Osteocyte (in vitro differentiated cells): ENCODE measurements around the gene GABRR2. TPM values are rescaled to one million over a fixed set of nuclear protein-coding genes. Genes with fewer than 3 reads are reported as not detected.

Experiments used
- DNase-seq: peaks from one replicate; pipeline ENCODE4 v3.0.0; 2021; ENCODE audit warnings: mixed read lengths; ENCODE audit not compliant: unreplicated experiment; ENCODE audit errors: extremely low spot score
- H3K27ac Mint-ChIP-seq: one replicate; pipeline ENCODE4 v1.8.0; 2021; ENCODE audit warnings: mild to moderate bottlenecking, mixed read lengths; ENCODE audit not compliant: unreplicated experiment
- H3K27me3 Mint-ChIP-seq: one replicate; pipeline ENCODE4 v1.8.0; 2021; ENCODE audit warnings: mixed read lengths; ENCODE audit not compliant: unreplicated experiment
- H3K36me3 Mint-ChIP-seq: one replicate; pipeline ENCODE4 v1.8.0; 2021; ENCODE audit warnings: mixed read lengths; ENCODE audit not compliant: unreplicated experiment
- H3K4me1 Mint-ChIP-seq: one replicate; pipeline ENCODE4 v1.8.0; 2021; ENCODE audit warnings: mixed read lengths; ENCODE audit not compliant: unreplicated experiment
- H3K4me3 Mint-ChIP-seq: one replicate; pipeline ENCODE4 v1.8.0; 2021; ENCODE audit warnings: mild to moderate bottlenecking, moderate library complexity, mixed read lengths; ENCODE audit not compliant: unreplicated experiment
- H3K9me3 Mint-ChIP-seq: one replicate; pipeline ENCODE4 v1.8.0; 2021; ENCODE audit warnings: mixed read lengths; ENCODE audit not compliant: unreplicated experiment
- total RNA-seq: library from RNA; stranded (reverse); gene quantifications from 2 replicates; pipeline ENCODE4 v1.2.1, GENCODE V29; 2021
- TF ChIP-seq, protein P1 (sequence below): fragments of 200-600 bp; sonication (generic); IDR thresholded peaks from 2 replicates; pipeline ENCODE4 v1.5.0; 2021; ENCODE audit warnings: antibody characterized with exemption, mild to moderate bottlenecking, moderate library complexity

GABRR2 gene
- total RNA-seq, 1 donor from 2014 or later, result 0.97 TPM

DNA sequence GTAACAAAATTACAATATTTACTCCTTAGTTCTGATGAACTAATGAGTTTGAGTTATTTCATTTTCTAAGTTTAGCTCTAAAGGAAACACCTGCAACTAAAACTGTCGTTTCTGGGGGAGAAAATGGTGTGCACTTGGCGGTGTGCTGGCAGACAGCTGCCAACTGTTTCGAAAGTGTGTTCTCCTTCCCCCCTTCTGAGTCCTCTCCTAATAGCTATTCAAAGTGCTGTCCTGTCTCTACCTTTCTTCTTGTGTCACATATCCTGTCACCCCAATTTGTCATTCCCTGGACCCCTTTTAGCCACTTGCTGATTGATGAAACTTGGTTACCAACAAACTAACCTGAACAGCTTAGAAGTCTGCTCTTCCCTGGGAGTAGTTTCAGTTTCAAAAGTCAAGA lies 42.3 kb upstream of the GABRR2 start:
- Mint-ChIP-seq H3K36me3 (no peaks in the 10 kb centered on the region), H3K4me1 (peaks cover 10% of the 10 kb centered on the region), H3K9me3 (no peaks in the 10 kb centered on the region), H3K27ac (no peak overlapping the region), H3K27me3 (peaks cover 5% of the 10 kb centered on the region), H3K4me3 (peak overlapping the region; percentile 50)
- TF ChIP-seq, protein P1, sequence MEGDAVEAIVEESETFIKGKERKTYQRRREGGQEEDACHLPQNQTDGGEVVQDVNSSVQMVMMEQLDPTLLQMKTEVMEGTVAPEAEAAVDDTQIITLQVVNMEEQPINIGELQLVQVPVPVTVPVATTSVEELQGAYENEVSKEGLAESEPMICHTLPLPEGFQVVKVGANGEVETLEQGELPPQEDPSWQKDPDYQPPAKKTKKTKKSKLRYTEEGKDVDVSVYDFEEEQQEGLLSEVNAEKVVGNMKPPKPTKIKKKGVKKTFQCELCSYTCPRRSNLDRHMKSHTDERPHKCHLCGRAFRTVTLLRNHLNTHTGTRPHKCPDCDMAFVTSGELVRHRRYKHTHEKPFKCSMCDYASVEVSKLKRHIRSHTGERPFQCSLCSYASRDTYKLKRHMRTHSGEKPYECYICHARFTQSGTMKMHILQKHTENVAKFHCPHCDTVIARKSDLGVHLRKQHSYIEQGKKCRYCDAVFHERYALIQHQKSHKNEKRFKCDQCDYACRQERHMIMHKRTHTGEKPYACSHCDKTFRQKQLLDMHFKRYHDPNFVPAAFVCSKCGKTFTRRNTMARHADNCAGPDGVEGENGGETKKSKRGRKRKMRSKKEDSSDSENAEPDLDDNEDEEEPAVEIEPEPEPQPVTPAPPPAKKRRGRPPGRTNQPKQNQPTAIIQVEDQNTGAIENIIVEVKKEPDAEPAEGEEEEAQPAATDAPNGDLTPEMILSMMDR, result no peak
- no peak for DNase-seq

DNA sequence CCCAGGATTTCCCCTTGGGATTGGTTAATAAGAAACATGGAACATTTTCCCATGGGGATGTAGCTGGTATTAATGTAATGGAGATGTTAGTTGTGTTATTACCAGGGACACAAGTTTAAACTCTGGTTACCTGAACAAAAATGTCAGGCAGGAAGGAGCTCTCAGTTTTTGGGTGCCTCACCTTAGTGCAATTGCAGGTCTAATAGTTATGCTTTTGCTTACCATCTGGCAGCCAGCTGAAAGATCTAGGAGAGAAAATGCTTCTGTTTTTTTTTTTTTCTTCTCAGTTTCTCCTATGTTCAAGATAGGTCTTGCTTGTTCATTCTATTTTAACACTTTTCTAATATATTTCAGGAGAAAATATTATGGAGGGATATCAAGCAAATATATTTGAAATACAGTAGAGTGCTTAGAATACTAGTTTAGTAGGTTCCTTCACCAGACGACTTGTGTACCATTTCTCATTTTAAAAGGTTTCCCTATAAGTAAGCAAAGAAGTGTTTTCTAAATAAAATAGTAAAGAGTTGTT lies 41.6 kb upstream of the GABRR2 start:
- H3K36me3 Mint-ChIP-seq, result no peaks in the 10 kb centered on the region
- H3K4me3 Mint-ChIP-seq, result no peak overlapping the region
- TF ChIP-seq, protein P1, result no peak
- H3K4me1 Mint-ChIP-seq, result peaks cover 12% of the 10 kb centered on the region
- no peak overlapping the region for H3K27ac Mint-ChIP-seq
- DNase-seq, result no peak
- H3K27me3 Mint-ChIP-seq, result peaks cover 5% of the 10 kb centered on the region
- no peaks in the 10 kb centered on the region for H3K9me3 Mint-ChIP-seq

DNA sequence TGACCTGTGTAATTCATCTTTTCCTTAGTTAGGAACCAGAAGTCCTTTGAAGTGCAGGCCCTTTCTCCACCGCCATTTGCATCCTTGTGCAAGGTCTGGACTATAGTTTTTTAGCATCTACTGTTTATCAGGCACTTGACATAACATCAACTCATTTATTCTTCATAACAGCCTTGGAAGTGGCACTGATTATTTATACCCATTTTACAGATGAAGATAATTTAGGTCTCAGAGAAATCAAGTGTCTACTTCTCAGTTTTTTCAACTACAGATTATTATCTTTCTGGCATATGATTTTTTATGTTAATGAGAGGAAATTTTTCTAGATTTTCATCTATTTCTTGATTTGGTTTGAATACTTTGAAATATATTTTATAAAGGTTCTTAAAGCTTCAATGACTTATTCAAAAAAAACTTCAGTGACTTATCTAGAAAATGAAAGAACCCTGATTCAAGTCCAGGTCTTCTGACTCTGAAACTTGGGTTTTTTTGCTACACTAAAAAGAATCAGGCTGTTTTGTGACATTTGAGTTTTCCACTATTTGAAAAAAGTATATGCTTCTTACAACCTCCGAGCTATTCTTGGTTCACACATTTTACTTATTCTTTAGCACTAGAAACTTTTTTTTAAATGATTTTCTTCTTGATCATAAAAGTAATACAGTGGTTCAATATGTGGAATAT lies 40.6 kb upstream of the GABRR2 start:
- Mint-ChIP-seq H3K9me3 (no peaks in the 10 kb centered on the region), H3K27me3 (peaks cover 5% of the 10 kb centered on the region), H3K36me3 (no peaks in the 10 kb centered on the region), H3K4me3 (no peak overlapping the region), H3K4me1 (peaks cover 23% of the 10 kb centered on the region), H3K27ac (no peak overlapping the region)
- no peak for DNase-seq
- TF ChIP-seq, protein P1, result no peak

DNA sequence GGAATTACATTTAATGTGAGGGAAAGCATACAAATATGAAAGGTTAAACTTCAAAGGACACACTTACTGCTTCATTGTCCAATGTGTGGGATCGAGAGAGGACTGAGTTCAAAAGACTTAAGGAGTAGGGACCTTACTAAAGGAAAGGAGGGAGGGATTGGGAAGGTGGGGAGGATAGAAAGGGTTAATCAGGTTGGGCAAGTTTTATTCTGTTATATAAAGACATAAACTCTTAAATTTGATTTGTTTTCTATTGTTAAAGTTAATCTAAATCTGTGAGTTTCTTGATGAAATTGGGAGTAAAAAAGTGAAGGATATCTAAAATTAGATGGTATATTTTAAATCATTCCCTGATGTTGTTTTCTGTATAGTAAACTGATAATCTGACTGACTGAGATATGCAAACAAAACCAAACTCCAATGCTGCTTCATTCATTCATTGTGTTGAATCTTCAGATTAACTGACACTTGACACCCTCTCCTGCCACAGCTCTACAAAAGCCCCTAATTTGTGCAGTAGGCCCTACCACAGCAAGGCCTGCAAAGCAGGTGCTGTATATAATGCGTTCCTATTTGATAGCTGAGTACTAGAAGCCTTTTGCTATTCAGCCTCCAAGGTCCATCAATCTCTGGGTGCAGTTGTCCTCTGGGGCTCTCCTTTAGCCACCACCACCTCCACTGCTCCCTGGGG lies 38.7 kb upstream of the GABRR2 start:
- Mint-ChIP-seq H3K4me3 (peak overlapping the region; percentile 63), H3K27ac (peak overlapping the region; percentile 84), H3K9me3 (no peaks in the 10 kb centered on the region), H3K36me3 (peaks cover 2% of the 10 kb centered on the region), H3K4me1 (peaks cover 37% of the 10 kb centered on the region), H3K27me3 (peaks cover 5% of the 10 kb centered on the region)
- TF ChIP-seq, protein P1, result no peak
- no peak for DNase-seq

DNA sequence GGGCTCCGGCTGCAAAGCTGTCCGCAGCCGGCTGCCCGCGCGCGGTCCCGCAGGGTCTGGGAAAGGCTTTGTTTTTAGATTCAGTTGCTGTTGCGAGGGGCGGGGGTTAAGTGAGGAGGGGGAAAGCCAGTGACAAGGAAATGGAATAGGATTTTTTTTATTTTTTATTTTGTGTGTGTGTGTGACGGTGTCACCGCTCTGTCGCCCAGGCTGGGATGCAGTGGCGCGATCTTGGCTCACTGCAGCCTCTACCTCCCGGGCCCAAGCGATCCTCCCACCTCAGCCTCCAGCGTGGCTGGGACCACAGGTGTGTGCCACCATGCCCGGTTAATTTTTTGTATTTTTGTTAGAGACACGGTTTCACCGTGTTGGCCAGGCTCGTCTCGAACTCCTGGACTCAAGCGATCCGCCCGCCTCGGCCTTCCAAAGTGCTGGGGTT lies 38.0 kb upstream of the GABRR2 start:
- Mint-ChIP-seq H3K27me3 (peaks cover 5% of the 10 kb centered on the region), H3K4me1 (peaks cover 43% of the 10 kb centered on the region), H3K9me3 (no peaks in the 10 kb centered on the region), H3K4me3 (peak overlapping the region; percentile 63), H3K27ac (peak overlapping the region; percentile 84), H3K36me3 (peaks cover 2% of the 10 kb centered on the region)
- no peak for DNase-seq
- TF ChIP-seq, protein P1, result no peak
